Cardiac ventricle fibroblast (primary cell): ENCODE results near the gene HTN3. TPM values are rescaled to one million over a fixed set of nuclear protein-coding genes. Genes with fewer than 3 reads are reported as not detected.

ENCODE experiments used
- total RNA-seq: library from RNA; depleted of rRNA; stranded (reverse); fragments of >200 nt; gene quantifications from 2 replicates; pipeline ENCODE4 v1.2.3, GENCODE V29; 2015

Gene HTN3
- not detected in 2 replicates for total RNA-seq

GRCh38 chr4:70028159-70028558 is at the start of gene HTN3:
HTN3 (plus strand) TSS chr4:70028459; CDS start chr4:70030741, 2,282 bp downstream.

GRCh38 chr4:69995526-69996016 is 32.7 kb upstream of the HTN3 start, which contains the start of gene STATH:
STATH (plus strand) TSS chr4:69995966; CDS start chr4:69998438, 2,472 bp downstream.

GRCh38 chr4:70050138-70050537 is 21.9 kb downstream of the HTN3 start, which contains the start of gene HTN1:
HTN1 (plus strand) TSS chr4:70050438; CDS start chr4:70053077, 2,639 bp downstream.

Other genes starting within 250 kb of the HTN3 start
- 0.20 and 0.44 TPM in 2 replicates for gene SULT1E1, start 168.3 kb upstream of the HTN3 start, total RNA-seq
- not detected in 2 replicates for gene CSN1S1, start 97.4 kb upstream of the HTN3 start, total RNA-seq
- not detected in 2 replicates for gene CSN2, start 62.7 kb upstream of the HTN3 start, total RNA-seq
- gene STATH, start 32.5 kb upstream of the HTN3 start, total RNA-seq, result not detected in 2 replicates
- gene HTN1, start 22.0 kb downstream of the HTN3 start, total RNA-seq, result not detected in 2 replicates
- gene PRR27, start 125.8 kb downstream of the HTN3 start, total RNA-seq, result not detected in 2 replicates
- not detected in 2 replicates for gene ODAM, start 167.3 kb downstream of the HTN3 start, total RNA-seq
- gene FDCSP, start 197.7 kb downstream of the HTN3 start, total RNA-seq, result not detected in 2 replicates
- not detected in 2 replicates for gene CSN3, start 214.1 kb downstream of the HTN3 start, total RNA-seq